ENCODE results near the gene KCND3. TPM values are rescaled to one million over a fixed set of nuclear protein-coding genes. Genes with fewer than 3 reads are reported as not detected.

The KCND3 gene
- total RNA-seq, 1 donor from 2014 or later: not detected

DNA sequence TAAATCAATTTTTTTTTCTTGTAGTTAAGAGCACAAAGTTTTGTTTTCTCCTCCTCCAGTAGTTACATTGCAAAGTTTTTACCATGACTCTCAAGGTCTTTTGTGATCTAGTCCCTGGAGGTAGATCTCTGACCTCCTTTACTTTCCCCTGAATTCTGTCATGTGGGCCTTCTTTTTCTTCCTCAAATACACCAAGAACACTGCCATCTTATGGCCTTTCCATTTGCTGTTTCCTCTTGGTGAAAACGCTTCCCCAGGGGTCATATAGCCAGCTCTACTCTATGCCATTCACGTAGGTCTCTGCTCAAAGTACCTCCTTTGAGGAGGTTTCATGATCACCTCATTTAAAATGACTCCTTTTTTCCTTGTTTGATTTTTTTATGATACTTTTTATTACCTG lies 231.1 kb downstream of the KCND3 start:
- TF ChIP-seq, protein P1, sequence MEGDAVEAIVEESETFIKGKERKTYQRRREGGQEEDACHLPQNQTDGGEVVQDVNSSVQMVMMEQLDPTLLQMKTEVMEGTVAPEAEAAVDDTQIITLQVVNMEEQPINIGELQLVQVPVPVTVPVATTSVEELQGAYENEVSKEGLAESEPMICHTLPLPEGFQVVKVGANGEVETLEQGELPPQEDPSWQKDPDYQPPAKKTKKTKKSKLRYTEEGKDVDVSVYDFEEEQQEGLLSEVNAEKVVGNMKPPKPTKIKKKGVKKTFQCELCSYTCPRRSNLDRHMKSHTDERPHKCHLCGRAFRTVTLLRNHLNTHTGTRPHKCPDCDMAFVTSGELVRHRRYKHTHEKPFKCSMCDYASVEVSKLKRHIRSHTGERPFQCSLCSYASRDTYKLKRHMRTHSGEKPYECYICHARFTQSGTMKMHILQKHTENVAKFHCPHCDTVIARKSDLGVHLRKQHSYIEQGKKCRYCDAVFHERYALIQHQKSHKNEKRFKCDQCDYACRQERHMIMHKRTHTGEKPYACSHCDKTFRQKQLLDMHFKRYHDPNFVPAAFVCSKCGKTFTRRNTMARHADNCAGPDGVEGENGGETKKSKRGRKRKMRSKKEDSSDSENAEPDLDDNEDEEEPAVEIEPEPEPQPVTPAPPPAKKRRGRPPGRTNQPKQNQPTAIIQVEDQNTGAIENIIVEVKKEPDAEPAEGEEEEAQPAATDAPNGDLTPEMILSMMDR (conservative IDR thresholded peaks at IDR 0.05; ENCODE audit: low read depth, low read length): peak; percentile 36
- DNase-seq (ENCODE audit: low read depth): no peak

DNA sequence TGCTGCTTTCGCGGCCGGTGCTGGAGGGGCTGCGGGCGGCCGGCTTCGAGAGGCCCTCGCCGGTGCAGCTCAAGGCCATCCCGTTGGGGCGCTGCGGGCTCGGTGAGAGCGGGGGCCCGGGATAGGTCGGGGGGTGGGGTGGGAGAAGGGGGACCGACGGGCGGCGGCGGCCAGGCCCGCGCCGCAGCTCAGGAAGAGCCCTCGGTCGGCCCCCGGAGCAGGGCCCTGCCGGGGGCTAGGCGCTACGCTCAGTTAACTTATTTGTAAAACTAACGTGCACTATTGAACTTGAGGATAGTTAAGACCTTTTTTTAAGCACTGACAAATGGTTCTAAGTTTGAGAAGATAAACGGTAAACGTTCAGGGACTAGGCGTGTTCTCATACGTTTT lies 233.3 kb downstream of the KCND3 start:
- DNase-seq (ENCODE audit: low read depth): no peak
- peak overlapping the region; percentile 70 for H3K4me3 ChIP-seq (ENCODE audit: low read depth, low read length)
- TF ChIP-seq, protein P1 (conservative IDR thresholded peaks at IDR 0.05; ENCODE audit: low read depth, low read length): no peak

More for the DNA sequence above, 231.1 kb downstream of the KCND3 start:
- H3K4me3 ChIP-seq (ENCODE audit: low read depth, low read length): no peak overlapping the region

DNA sequence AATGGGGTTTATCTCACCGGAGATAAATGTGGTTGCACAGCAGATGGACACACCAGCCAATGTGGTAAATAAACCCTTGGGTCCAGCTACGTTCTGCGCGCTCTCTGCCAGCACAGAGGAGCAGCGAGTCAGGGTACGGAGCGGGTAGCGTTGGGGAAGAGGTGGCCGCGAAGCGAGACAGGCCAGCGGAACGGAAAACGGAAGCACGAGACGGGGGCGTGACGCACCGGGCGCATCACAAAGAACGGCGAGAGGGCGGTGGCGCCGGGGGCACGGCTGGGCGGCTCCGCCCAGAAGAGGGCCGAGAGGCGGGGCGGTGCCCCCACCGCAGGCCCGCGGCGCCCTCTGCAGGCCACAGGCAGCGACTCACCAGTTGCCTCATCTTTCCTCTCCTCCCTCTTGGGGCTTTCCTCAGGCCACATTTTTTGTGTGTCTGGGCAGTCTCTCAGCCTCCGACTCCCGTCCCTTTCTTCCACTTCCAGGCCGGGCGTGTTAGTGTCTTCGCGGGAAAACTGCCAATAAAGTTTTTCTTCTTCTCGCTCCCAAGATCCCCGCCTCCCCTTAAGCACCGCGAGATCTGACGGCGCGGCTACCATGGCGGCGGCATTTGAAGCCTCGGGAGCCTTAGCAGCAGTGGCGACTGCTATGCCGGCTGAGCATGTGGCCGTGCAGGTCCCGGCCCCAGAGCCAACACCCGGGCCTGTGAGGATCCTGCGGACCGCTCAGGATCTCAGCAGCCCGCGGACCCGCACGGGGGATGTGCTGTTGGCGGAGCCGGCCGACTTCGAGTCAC lies 233.9 kb downstream of the KCND3 start, which contains the start of gene DDX20:
DDX20 (plus strand) TSS at position 571 of the 793 bp plus-strand sequence; CDS start at position 595, 24 bp downstream.
- TF ChIP-seq, protein P1 (conservative IDR thresholded peaks at IDR 0.05; ENCODE audit: low read depth, low read length): peak; percentile 77
- DNase-seq (ENCODE audit: low read depth): peak; percentile 85

DNA sequence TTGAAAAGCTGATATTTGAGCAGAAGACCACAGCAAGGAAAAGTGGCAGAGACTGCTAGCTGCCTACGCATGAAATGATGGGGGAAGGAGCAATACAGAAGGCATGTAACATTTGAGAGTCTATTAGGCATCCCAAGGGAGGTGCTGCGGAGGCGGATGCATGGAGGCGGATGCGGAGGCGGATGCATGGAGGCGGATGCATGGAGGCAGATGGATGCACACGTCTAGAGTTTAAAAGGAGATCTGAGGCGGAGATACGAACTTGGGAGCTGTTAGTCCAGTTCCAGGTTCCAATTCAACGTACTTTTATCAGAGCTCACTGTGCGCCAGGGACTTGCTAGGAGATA lies 234.5 kb downstream of the KCND3 start:
- DNase-seq (ENCODE audit: low read depth): no peak
- TF ChIP-seq, protein P1 (conservative IDR thresholded peaks at IDR 0.05; ENCODE audit: low read depth, low read length): no peak
- H3K4me3 ChIP-seq (ENCODE audit: low read depth, low read length): peak overlapping the region; percentile 70

More for the DNA sequence above, 233.9 kb downstream of the KCND3 start, which contains the start of gene DDX20:
- H3K4me3 ChIP-seq (ENCODE audit: low read depth, low read length): peak within 1 kb of the TSS; percentile 70

- TF ChIP-seq, protein P1 (conservative IDR thresholded peaks at IDR 0.05; ENCODE audit: low read depth, low read length): no peak
- no peak for DNase-seq (ENCODE audit: low read depth)
- H3K4me3 ChIP-seq (ENCODE audit: low read depth, low read length): no peak overlapping the region
Measured at GRCh38 chr1:111751906-111752575, 237.4 kb downstream of the KCND3 start.

DNA sequence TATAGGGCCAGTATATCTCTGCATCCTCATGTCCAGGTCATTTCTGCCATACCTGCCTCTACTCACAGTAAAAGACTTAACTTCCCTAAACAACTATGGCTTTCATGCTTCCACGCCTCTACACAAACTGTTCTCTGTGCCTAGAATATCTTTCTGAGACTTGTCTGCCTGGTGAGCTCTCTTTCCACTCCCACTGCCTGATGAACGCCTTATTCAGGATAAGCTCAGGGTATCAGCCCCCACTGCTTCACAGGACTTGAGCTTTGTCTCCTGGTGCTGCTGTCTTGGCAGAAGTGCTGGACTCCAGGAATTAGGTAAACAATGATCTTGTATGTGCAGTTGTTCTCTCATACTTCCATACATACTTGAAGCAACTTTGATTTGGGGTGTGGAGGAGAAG lies 238.6 kb downstream of the KCND3 start:
- DNase-seq (ENCODE audit: low read depth): no peak
- TF ChIP-seq, protein P1 (conservative IDR thresholded peaks at IDR 0.05; ENCODE audit: low read depth, low read length): no peak
- H3K4me3 ChIP-seq (ENCODE audit: low read depth, low read length): no peak overlapping the region
